Measurements from ENCODE around the gene KRT81. TPM values are rescaled to one million over a fixed set of nuclear protein-coding genes. Genes with fewer than 3 reads are reported as not detected.

KRT81 gene
- total and polyA plus RNA-seq, 2 donors (not counting 1 experiment from before 2014, with no cell fraction given) = not detected

DNA sequence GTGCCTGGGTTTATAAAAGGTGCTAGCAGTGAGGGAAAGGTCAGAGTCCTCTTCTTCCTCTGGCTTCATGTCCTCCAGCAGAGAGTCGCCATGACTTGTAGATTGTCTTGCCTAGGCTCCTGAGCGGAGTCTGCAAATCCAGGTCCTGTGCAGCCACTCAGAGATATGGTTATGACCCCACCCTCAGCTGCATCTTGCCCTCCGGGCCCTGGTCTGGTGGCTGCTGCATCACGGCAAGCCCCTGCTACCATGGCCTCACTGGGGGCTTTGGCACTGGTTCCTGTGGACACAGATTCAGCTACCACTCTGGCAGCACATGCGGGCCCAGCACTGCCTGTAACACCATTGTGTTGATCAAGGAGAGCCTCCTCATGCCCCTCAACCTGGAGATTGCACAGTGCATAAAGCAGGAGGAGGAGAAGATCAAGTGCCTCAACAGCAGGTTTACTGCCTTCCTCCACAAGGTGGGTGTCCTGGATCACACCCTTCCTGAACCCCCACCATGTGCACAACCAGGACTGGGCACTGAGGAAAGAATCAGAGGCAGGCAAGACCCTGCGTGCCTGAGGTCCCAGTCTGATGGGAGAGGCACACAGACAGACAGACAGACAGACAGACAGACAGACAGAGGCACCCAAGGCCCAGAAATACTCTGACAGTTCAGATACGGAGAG, 27.4 kb downstream of the KRT81 start:
- no peak overlapping the region for H3K4me2 ChIP-seq (replicated peaks; ENCODE audit: low read depth, low read length, poor library complexity, severe bottlenecking)
- H3K27ac ChIP-seq (ENCODE audit: low read length in 2 of 2) = no peak overlapping the region
- DNase-seq (no peak), ATAC-seq (ENCODE audit: low read depth) (no peak)
- H3K4me3 ChIP-seq (ENCODE audit: control extremely low read depth in 1 of 5, extremely low read depth in 1 of 5, insufficient read depth in 1 of 5, low read depth in 2 of 5, low read length in 4 of 5) = no peak overlapping the region
- H3K9me3 ChIP-seq (ENCODE audit: control extremely low read depth in 1 of 3, control insufficient read depth in 2 of 3, insufficient read depth in 1 of 3, low read length in 2 of 3) = peaks cover 0 to 15% (median 0%) of the 10 kb centered on the region in 3 donors
- no peak overlapping the region for H3K4me3 Mint-ChIP-seq
- peaks cover 0 to 29% (median 3%) of the 10 kb centered on the region in 4 experiments for H3K27me3 ChIP-seq (replicated peaks in 1 of 4; ENCODE audit: control extremely low read depth in 1 of 4, control insufficient read depth in 3 of 4, insufficient read depth in 4 of 4, low read length in 3 of 4)
- no peaks in the 10 kb centered on the region for H3K4me1 ChIP-seq (ENCODE audit: control insufficient read depth in 2 of 2, insufficient read depth in 2 of 2, low read length in 2 of 2)
- H3K79me2 ChIP-seq (ENCODE audit: control insufficient read depth, insufficient read depth, low read length) = no peaks in the 10 kb centered on the region
- H2AFZ ChIP-seq (ENCODE audit: insufficient read depth, low read depth, low read length, poor library complexity, severe bottlenecking) = no peak overlapping the region
- no peaks in the 10 kb centered on the region for H3K36me3 ChIP-seq (replicated peaks in 1 of 2; ENCODE audit: control extremely low read depth in 1 of 2, control insufficient read depth in 1 of 2, extremely low read depth in 1 of 2, insufficient read depth in 2 of 2, low read length in 1 of 2)
- H3K27me3 Mint-ChIP-seq = peaks cover 37% of the 10 kb centered on the region
- H3K4me1 Mint-ChIP-seq = no peaks in the 10 kb centered on the region
- no peak for TF ChIP-seq EZH2 (IDR thresholded peaks at IDR 0.05; ENCODE audit: borderline replicate concordance, insufficient read depth, low read depth, low read length, poor library complexity, severe bottlenecking)
- TF ChIP-seq, protein P1, sequence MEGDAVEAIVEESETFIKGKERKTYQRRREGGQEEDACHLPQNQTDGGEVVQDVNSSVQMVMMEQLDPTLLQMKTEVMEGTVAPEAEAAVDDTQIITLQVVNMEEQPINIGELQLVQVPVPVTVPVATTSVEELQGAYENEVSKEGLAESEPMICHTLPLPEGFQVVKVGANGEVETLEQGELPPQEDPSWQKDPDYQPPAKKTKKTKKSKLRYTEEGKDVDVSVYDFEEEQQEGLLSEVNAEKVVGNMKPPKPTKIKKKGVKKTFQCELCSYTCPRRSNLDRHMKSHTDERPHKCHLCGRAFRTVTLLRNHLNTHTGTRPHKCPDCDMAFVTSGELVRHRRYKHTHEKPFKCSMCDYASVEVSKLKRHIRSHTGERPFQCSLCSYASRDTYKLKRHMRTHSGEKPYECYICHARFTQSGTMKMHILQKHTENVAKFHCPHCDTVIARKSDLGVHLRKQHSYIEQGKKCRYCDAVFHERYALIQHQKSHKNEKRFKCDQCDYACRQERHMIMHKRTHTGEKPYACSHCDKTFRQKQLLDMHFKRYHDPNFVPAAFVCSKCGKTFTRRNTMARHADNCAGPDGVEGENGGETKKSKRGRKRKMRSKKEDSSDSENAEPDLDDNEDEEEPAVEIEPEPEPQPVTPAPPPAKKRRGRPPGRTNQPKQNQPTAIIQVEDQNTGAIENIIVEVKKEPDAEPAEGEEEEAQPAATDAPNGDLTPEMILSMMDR (IDR thresholded peaks at IDR 0.05) = no peak
- H3K9ac ChIP-seq (ENCODE audit: low read length) = no peak overlapping the region
- intact Hi-C loops (cut with micrococcal nuclease) = no loop called here
- POLR2A ChIA-PET = no interaction called here
- WGBS (ENCODE audit: insufficient coverage) = 88% methylated on average over 7 of the region's 7 CpGs
- CTCF ChIA-PET = interaction anchor here (1.3 kb wide), 1 partner anchor 15 kb away, joined by 8 read pairs; no protein-coding TSS in a partner anchor
- no peaks in the 10 kb centered on the region for H4K20me1 ChIP-seq (ENCODE audit: control insufficient read depth, insufficient read depth, low read length, poor library complexity, severe bottlenecking)
- H3K9me3 Mint-ChIP-seq (ENCODE audit: insufficient read depth) = no peaks in the 10 kb centered on the region
- H3K27ac Mint-ChIP-seq = no peak overlapping the region

DNA sequence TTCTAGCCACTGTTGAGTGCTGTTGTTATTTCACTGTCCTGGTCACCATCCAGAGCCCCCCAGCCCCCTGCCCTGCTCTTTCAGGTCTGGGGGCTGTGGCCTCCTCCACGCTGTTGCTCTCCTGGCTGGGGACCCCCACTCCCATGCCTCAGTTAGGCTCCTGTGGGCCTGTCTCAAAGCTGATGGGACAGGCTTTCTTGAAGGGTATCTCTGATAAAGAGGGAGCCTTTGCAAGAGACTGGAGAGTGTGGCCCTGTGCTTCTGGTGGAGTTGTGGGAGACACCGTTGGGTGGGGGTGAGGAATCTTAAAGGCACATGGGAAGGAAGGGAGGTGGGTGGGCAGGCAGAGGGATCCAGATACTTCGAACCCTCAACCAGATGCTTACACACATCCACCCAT, 29.0 kb downstream of the KRT81 start:
- no peak for DNase-seq
- Histone ChIP-seq H3K4me2 (replicated peaks; ENCODE audit: low read depth, low read length, poor library complexity, severe bottlenecking) (no peak overlapping the region), H3K9me3 (ENCODE audit: control extremely low read depth in 1 of 3, control insufficient read depth in 2 of 3, insufficient read depth in 1 of 3, low read length in 2 of 3) (peaks cover 0 to 15% (median 0%) of the 10 kb centered on the region in 3 donors), H3K27me3 (replicated peaks in 1 of 4; ENCODE audit: control extremely low read depth in 1 of 4, control insufficient read depth in 3 of 4, insufficient read depth in 4 of 4, low read length in 3 of 4) (peaks cover 0 to 36% (median 3%) of the 10 kb centered on the region in 4 experiments), H3K36me3 (replicated peaks in 1 of 2; ENCODE audit: control extremely low read depth in 1 of 2, control insufficient read depth in 1 of 2, extremely low read depth in 1 of 2, insufficient read depth in 2 of 2, low read length in 1 of 2) (no peaks in the 10 kb centered on the region), H3K9ac (ENCODE audit: low read length) (no peak overlapping the region), H3K27ac (ENCODE audit: low read length in 2 of 2) (no peak overlapping the region), H3K79me2 (ENCODE audit: control insufficient read depth, insufficient read depth, low read length) (no peaks in the 10 kb centered on the region), H2AFZ (ENCODE audit: insufficient read depth, low read depth, low read length, poor library complexity, severe bottlenecking) (no peak overlapping the region), H3K4me1 (ENCODE audit: control insufficient read depth in 2 of 2, insufficient read depth in 2 of 2, low read length in 2 of 2) (no peaks in the 10 kb centered on the region), H3K4me3 (ENCODE audit: control extremely low read depth in 1 of 5, extremely low read depth in 1 of 5, insufficient read depth in 1 of 5, low read depth in 2 of 5, low read length in 4 of 5) (no peak overlapping the region), H4K20me1 (ENCODE audit: control insufficient read depth, insufficient read depth, low read length, poor library complexity, severe bottlenecking) (no peaks in the 10 kb centered on the region)
- TF ChIP-seq, protein P1 (IDR thresholded peaks at IDR 0.05) = no peak
- no peak for TF ChIP-seq EZH2 (IDR thresholded peaks at IDR 0.05; ENCODE audit: borderline replicate concordance, insufficient read depth, low read depth, low read length, poor library complexity, severe bottlenecking)
- 100% methylated on average over 1 of the region's 3 CpGs for WGBS (ENCODE audit: insufficient coverage)
- ChIA-PET POLR2A (no interaction called here), CTCF (no interaction called here)
- H3K4me3 Mint-ChIP-seq = no peak overlapping the region
- H3K27ac Mint-ChIP-seq = no peak overlapping the region
- H3K4me1 Mint-ChIP-seq = no peaks in the 10 kb centered on the region
- H3K27me3 Mint-ChIP-seq = peaks cover 46% of the 10 kb centered on the region
- intact Hi-C loops (cut with micrococcal nuclease) = no loop called here
- ATAC-seq (ENCODE audit: low read depth) = no peak
- no peaks in the 10 kb centered on the region for H3K9me3 Mint-ChIP-seq (ENCODE audit: insufficient read depth)
